Measurements from ENCODE around the gene WWTR1.

Gene WWTR1

GRCh38 chr3:149566292-149566975 is 91.4 kb downstream of the WWTR1 start:
- no peak for DNase-seq (ENCODE audit: low spot score)

- DNase-seq (ENCODE audit: low spot score): no peak
Observed at GRCh38 chr3:149564079-149564478, 93.7 kb downstream of the WWTR1 start.

DNA sequence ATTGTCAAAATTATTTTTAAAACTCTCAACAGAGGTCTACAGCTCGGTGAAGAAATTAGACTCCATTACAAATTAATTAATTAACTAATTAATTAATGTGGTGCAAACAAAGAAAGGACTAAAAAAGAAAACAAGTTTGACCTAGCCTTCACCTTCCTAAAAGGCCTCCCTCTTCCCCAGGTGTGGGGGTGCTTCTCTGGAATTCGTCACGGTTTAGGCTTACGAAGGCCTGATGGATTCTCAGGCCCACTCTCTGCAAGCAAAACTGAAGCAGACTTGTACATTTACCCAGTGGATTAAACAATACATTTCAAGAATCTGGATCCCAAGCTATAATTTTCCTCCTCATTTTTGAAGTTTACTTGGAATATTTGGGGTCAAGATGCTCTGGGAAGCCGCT is 94.7 kb downstream of the WWTR1 start:
- DNase-seq (ENCODE audit: low spot score): no peak

- no peak for DNase-seq (ENCODE audit: low spot score)
Observed at GRCh38 chr3:149560617-149561016, 97.2 kb downstream of the WWTR1 start.

- DNase-seq (ENCODE audit: low spot score): no peak
Observed at GRCh38 chr3:149560001-149560400, 97.8 kb downstream of the WWTR1 start.

GRCh38 chr3:149559525-149559924 is 98.3 kb downstream of the WWTR1 start:
- DNase-seq (ENCODE audit: low spot score): no peak

- DNase-seq (ENCODE audit: low spot score): no peak
Observed at GRCh38 chr3:149555927-149556326, 101.9 kb downstream of the WWTR1 start.

GRCh38 chr3:149554826-149555225 is 103.0 kb downstream of the WWTR1 start:
- DNase-seq (ENCODE audit: low spot score): no peak

DNA sequence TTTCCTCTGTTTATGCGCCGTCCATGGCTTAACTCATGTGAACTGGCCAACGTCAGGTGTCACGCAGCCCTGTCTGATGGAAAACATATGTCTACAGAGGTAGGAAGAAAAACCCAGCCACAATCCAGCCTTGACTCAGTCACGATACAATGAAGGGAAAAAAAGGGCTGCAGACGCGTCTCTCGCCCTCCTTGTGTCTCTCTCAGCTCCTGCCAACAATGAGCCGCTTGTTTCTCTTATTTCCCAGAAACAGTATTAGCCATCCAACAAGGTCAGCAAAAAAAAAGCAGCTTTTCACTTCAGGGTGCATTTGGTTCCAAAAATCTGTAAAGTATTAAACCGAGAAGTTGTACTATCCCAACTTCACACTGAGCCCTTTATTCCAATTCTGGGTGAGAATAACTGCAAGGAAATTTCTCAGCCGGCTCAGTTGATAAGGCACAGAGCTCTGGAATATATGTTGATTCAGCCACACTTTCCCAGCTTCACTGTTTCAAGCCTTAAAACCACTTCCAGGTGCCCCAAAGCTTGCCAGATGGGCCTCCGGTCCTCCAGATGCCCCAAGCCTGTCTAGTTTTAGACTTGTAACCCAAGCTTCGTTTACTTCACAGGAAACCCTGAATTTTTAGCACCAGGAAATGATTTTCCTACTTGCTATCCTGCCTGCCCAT is 103.9 kb downstream of the WWTR1 start:
- DNase-seq (ENCODE audit: low spot score): no peak

DNA sequence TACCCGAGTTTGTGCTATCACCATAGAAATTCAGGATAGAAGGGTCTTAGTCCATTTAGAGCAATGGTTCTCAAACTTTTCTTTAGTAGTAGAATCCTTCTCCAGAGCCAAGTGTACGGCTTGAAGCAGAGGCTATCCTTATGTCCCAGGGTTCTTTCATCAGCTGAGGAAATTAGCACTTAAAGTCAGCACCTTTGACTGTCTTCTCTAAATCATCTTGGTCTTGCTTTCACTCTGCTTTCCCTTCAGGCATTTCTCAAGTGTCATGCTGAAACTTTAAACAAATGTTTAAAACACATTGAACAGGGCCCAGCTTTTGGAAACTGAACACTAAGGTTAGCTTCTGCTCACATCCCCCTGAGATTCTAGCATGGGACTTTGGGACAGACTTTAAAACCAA is 105.1 kb downstream of the WWTR1 start:
- no peak for DNase-seq (ENCODE audit: low spot score)

DNA sequence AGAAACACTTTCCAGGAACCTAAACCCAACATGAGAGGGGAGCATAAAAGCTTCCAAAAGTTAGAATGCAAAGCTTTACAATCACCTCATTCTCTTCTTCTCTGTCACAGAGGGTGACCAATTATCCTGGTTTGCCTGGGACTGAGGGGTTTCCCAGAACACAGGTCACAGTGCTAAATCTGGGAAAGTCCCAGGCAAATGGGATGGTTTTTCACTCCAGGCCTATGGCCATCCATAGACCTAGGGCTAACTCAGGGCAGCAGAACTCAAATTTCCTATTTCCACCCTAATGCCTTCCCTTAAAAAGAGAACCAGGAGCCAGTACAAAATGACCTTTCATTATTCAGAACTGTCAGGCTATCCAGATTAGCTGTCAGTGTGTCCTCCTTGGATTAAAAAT is 106.3 kb downstream of the WWTR1 start:
- DNase-seq (ENCODE audit: low spot score): no peak

DNA sequence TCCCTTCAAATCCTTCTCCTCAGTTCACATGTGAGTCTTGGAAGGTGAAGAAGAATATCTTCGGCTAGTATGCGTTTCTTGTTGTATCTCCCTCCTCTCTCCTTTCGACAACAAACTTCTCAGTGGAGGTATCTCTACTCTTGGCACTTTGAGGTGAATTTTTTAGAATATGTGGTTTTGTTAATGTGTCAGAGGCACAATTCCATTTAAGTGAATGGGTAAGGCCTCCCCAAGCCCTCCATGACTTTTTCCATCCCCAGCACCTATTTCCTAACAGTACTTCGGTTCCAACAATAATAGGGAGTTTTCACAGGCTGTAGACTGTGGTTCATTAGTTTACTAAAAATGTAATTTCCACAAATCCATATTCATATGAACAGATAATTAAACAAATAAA is 109.2 kb downstream of the WWTR1 start:
- no peak for DNase-seq (ENCODE audit: low spot score)

GRCh38 chr3:149547954-149548668 is 109.7 kb downstream of the WWTR1 start:
- DNase-seq (ENCODE audit: low spot score): no peak

DNA sequence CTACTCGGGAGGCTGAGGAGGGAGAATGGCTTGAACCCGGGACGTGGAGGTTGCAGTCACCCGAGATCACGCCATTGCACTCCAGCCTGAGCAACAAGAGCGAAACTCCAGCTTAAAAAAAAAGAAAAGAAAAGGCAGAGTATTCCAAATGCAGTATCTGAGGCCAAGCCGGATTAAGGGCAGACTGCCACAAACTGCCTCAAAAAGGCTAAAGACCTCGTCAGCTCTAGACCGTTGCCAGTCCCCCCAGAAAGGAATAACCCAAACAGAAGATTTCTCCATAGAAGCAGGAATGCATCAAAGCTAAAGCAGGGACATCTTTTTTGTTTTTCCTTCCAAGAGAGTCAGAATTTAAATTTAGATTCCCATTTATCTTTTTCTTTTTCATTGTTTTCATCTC is 110.4 kb downstream of the WWTR1 start:
- DNase-seq (ENCODE audit: low spot score): no peak

GRCh38 chr3:149545049-149545448 is 112.8 kb downstream of the WWTR1 start:
- no peak for DNase-seq (ENCODE audit: low spot score)

- DNase-seq (ENCODE audit: low spot score): no peak
Observed at GRCh38 chr3:149542375-149543312, 115.2 kb downstream of the WWTR1 start.

- DNase-seq (ENCODE audit: low spot score): no peak
Observed at GRCh38 chr3:149541091-149541491, 116.7 kb downstream of the WWTR1 start.

DNA sequence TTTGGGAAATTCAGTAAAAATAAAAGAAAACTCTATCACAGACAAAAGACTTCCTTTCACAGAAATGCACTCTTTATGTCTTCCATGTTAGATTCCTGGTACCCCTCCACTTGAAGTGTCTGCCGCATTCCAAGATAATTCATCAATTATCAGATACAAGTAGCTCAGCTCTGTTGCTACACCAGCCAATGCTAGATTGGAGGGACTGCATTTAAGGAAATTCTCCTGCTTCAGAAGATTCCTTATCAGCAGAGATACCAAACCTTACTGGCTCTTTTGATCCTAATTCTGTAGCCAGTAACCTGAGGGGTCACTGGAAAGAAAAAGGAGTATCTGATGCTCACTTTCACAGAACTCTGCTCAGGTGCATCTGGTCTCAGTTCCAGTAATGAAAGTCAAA is 119.5 kb downstream of the WWTR1 start:
- no peak for DNase-seq (ENCODE audit: low spot score)

- no peak for DNase-seq (ENCODE audit: low spot score)
Observed at GRCh38 chr3:149536429-149536828, 121.4 kb downstream of the WWTR1 start.

GRCh38 chr3:149535333-149535685 is 122.5 kb downstream of the WWTR1 start:
- no peak for DNase-seq (ENCODE audit: low spot score)

DNA sequence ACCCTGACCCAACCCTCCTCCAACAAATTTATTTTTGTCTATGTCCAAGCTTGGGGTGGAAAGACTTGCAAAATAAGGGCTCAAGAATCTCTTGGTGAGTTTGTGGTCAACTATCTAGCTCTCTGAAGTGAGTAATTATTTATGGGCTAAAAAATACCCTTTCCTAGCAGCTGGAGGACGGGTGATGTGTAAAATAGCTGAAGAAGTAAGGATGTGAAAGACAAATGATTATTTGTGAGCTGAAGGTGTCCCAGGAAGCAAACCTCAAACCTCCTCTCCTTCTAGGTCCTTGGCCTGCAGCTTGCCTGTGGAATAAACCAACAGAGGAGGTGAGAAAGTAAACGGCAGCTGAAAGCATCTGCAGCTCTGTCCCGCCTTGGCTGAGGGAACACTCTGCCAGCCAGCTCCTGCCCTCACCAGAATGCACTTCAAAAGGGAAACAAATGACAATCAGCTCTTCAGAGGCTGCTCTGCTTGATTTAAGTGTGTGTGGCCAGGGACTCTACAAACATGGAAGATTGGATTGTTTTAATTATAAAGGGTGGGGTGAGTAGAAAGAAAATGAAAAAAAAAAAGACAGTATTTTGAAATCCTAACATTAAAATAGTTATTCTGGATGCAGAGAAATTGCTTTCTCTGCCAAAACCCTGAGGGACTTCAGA is 123.0 kb downstream of the WWTR1 start:
- no peak for DNase-seq (ENCODE audit: low spot score)

- no peak for DNase-seq (ENCODE audit: low spot score)
Observed at GRCh38 chr3:149534082-149534481, 123.7 kb downstream of the WWTR1 start.
